HG02763 (cell line): ENCODE measurements around the gene SDHA.
"Not testable (repeated sequence)": the region's sequence is repeated elsewhere in the genome, so short reads cannot be mapped to it uniquely, and the experiment has no call there.

ENCODE experiments used
- ATAC-seq: cut with Tn5 transposase; IDR thresholded peaks from one replicate; pipeline ENCODE4 v1.9.1; 2021; ENCODE audit warnings: mild to moderate bottlenecking, moderate library complexity; ENCODE audit not compliant: unreplicated experiment

SDHA gene

GRCh38 chr5:251975-252374, 33.9 kb downstream of the SDHA start:
- not testable (repeated sequence) for ATAC-seq

DNA sequence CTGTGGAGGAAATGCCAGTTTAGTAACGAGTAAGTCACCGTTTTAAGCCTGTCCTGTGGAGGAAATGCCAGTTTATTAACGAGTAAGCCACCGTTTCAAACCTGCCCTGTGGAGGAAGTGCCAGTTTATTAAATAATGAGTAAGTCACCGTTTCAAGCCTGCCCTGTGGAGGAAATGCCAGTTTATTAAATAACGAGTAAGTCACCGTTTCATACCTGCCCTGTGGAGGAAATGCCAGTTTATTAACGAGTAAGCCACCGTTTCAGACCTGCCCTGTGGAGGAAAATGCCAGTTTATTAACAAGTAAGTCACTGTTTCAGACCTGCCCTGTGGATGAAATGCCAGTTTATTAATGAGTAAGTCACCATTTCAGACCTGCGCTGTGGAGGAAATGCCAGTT, 34.4 kb downstream of the SDHA start:
- no peak for ATAC-seq

- not testable (repeated sequence) for ATAC-seq
Measured at GRCh38 chr5:254322-254721, 36.2 kb downstream of the SDHA start.

DNA sequence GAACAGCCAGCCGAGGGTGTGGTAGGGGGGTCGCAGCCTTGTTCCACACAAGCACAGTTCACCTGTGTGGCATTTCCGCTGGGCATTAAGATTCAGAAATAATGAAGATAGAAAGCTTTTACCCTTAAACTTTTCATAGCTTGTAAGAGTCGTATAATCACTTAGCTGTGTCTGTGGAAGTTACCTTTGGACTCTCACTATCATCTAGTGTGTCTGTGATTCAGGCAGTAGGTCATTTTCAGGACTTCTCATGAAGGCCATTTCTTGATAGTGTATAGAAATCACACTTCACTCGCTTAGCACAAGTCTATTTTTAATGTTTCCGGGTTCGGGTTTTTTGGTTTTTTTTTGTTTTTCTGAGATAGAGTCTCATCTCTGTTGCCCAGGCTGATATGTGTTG, 37.0 kb downstream of the SDHA start:
- ATAC-seq: not testable (repeated sequence)

- ATAC-seq: not testable (repeated sequence)
Measured at GRCh38 chr5:256347-256746, 38.2 kb downstream of the SDHA start.

DNA sequence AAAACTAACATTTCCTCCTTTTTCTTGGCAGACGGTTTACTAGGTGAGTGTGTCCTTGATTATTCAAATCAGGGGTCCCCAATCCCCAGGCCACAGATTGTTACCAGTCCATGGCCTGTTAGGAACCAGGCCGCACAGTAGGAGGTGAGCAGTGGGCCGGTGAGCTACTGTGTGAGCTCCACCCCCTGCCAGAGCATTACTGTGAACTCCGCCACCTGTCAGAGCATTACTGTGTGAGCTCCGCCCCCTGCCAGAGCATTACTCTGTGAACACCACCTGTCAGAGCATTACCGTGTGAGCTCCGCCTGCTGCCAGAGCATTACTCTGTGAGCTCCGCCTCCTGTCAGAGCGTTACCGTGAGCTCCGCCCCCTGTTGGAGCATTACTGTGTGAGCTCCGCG, 39.0 kb downstream of the SDHA start:
- no peak for ATAC-seq

DNA sequence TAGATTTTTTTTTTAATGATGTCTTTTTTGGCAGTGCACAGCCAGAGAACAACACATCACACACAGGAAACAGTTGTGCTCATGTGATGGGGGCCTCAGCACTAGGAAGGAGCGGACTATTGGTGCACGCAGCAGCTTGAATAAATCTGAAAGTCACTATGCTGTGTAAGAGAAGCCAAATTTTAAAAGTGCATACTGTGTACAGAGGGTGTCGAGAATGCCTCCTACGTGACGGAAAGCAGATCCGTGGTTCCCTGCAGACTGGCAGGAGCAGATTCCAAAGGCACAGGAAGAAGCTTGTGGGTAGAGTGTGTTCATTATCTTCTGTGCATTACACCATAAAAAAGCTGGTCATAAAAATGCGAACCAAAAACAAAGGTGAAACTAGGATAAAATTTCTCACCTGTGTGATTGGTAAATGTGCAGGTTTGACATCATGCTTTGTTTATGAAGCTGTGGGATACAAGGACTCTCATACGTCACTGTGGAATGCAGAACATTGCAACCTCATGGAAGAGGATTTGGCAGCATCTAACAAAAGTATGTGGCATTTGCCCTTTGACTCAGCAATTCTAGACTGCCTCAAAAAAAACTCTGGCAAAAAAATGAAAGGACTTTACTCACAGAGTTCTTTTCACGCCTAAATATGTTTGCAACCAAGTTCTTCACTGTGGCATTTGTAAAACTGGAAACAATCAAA, 45.3 kb downstream of the SDHA start:
- not testable (repeated sequence) for ATAC-seq

DNA sequence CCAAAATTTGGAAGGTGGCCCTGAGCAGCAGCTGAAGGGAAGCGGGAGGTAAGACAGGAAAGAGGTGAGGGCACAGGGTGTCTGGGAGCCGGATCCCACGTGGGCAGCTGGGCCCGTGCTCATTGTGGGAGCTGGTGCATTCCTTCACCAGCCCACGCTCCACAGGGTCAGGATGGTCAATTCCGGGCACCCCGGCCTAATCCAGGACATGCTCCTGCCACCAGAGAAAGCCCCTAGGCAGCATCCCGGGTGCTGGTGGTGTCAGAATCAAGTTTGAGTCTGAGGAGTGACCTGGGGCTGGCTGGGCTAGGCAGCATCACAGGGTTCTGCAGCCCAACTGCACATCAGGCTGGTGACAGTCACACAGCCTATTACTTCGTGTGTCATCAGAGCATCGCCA, 46.2 kb downstream of the SDHA start:
- ATAC-seq: no peak

DNA sequence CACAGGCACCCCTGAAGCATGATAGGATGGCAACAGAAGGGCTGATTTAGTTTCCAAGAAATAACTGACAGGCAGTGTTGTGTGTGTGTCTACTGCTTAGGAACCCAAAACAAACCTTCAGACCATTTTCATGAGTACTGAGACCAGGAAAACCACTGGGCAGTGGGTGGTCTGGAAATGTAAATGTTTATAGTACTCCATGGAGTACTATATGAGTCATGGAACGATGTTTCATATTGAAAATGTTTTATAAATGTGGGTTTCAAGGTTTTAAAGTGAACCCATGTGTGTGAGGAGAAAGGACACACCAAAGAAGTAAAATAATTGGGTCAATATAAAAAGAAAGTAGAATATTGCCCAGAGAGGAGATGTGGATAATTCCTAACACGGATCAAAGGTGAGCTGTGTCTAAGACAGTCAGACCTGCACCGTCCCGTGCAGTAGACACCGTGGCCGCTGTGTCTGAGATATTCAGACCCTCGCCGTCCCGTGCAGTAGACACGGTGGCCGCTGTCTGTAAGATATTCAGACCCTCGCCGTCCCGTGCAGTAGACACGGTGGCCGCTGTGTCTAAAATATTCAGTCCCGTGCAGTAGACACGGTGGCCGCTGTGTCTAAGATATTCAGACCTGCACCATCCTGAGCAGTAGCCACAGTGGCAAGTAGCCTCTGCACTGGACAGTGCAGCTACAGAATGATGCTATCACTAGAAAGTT, 48.3 kb downstream of the SDHA start:
- ATAC-seq: not testable (repeated sequence)

- ATAC-seq: no peak
Measured at GRCh38 chr5:267716-268115, 49.6 kb downstream of the SDHA start.

DNA sequence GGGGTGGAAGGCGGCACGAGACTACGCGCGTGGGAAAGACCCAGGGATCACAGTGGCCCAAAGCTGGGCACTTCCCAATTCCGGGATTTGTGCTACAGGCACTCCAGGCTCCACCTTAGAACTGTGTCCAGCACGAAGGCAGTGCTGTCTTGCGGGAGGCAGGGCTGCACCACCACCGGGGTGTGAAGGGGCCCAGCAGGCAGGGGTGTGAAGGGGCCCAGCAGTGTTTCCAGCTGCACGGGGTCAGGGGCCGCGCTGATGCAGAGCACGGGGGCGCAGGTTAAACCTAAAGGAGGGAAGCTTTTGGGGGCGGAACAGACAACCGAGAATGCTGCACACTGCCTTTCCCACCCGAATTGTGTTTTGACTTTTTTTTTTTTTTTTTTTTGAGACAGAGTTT, 52.2 kb downstream of the SDHA start:
- ATAC-seq: no peak

DNA sequence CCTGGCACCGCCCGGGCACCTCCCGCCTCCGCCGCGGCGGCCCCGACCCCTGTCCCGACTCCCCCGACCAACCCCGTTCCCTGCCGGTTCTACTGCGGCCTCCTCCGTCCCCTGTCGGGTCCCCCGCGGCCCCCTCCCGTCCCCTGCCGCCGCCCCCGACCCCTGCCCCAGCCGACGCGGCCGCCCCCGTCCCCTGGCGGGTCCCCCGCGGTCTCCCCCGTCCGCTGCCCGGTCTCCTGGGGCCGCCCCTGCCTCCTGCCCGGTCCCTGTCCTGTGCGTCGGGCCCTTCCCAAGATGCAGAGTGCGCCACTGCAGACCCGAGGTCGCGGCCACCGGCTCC, 53.7 kb downstream of the SDHA start:
- not testable (repeated sequence) for ATAC-seq

DNA sequence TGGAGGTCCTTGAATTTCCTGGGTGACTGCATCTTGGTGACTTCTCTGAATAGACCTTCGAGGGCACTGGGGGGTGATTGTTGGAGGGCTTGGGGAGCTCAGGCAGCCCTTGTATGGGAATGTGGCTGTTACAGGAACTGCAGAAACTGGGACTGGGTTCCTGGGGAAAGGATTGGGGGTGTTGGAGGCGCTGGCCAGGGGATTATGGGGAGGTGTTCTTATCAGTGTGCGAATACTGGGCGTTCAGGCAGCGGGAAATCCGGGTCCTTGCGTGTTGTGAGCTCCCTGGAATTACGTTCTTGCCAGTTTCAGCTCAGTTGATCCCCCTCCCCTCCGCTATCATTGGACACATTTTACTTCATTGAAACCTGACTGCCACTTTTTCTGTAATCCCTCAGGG, 55.0 kb downstream of the SDHA start:
- not testable (repeated sequence) for ATAC-seq

DNA sequence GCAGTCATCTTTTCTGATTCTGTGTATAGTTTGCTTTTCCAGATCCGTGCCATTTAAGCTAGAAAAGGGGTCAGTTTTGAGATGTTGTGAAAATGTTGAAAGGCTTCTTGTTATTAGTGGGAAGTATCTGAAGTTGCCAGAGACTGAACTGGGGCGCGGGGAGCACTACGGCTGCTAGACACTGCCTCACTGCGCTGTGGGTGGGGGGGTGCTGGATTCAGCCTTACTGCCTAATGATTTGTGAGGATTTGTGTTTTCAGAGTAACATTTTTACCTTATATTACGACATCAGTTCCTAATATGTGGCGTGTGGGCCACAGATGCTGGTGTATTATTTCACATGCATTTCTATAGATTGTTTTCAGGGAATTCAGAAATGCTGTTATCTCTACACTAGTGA, 55.4 kb downstream of the SDHA start:
- not testable (repeated sequence) for ATAC-seq

DNA sequence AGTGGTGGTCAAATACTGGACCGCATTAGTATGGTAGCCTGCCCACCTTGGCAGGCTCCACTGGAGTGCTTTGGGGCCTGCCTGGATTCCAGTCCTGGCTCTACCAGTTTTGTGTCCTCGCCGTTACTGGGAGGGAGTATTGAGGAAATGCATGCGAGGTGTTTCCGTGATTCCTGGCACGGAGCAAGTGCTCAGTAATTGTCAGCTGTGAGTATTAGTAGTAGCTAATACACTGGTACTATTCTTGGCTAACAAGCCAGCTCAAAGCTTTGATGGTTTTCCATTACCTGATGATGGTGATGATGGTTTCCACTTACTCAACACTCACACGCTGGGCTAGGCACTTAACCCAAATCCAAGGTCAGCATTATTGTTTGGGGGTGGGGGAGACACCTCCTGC, 56.2 kb downstream of the SDHA start:
- not testable (repeated sequence) for ATAC-seq

GRCh38 chr5:278646-279045, 60.5 kb downstream of the SDHA start:
- ATAC-seq: no peak

DNA sequence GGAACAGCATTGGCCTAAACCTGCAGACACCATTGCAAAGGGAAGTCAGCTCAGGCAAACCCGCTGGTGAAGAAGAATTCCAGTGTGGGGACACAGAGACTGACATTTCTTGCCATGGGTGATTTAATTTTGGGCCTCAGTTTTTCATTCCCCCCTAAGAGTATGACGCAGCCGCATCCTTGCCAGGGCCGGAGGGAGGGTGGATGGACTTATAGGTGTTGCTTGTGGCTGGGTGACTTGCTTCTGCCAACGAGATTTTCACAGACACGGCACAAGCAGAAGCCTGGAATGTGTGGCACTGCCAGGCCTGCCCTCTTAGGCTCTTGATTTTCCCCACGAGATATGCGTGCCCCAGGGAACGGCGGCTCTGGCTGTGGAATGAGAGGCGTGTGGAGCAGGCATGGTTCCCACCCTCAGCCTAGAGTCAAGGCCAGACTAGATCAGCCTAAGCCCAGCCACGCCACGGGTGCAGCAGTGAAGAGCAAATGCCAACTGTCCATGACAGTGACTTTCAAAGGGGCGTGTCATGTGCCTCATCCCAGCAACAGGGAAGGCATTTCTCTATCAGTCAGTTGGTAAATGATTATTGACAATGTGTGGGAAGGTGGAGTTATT, 61.0 kb downstream of the SDHA start:
- not testable (repeated sequence) for ATAC-seq

GRCh38 chr5:285991-286557, 68.0 kb downstream of the SDHA start:
- no peak for ATAC-seq

DNA sequence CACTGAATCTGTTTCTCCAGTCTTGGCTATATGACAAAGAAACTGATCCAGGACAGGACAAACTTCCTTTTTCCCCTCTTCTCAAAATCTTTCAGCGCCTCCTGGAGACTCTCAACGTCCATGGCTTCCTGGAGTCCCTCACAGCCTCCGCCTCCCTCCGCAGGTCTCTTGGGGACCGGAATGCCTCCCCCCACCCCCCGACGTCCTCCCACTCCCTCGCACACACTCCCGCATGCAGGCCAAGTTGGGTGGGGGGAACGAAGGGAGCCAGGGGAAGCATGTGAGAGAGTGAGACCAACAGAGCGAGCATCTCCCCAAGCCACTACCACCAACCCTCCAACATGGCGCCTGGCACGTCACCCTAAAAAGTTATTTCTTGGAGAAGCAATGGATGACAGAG, 72.1 kb downstream of the SDHA start:
- not testable (repeated sequence) for ATAC-seq

DNA sequence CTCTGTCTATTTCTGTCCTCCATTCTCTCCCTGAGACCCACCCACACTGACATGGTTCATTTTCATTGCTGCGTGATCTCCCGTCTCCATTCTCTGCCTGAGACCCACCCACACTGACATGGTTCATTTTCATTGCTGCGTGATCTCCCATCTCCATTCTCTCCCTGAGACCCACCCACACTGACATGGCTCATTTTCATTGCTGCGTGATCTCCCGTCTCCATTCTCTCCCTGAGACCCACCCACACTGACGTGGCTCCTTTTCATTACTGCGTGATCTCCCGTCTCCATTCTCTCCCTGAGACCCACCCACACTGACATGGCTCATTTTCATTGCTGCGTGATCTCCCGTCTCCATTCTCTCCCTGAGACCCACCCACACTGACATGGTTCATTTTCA, 73.2 kb downstream of the SDHA start:
- not testable (repeated sequence) for ATAC-seq

- not testable (repeated sequence) for ATAC-seq
Measured at GRCh38 chr5:294788-295187, 76.7 kb downstream of the SDHA start.

- ATAC-seq: not testable (repeated sequence)
Measured at GRCh38 chr5:296207-296606, 78.1 kb downstream of the SDHA start.
